ENCODE measurements around the gene GMDS.
A peak's percentile ranks its signal among the peaks of the same experiment; 100 is the strongest.

The GMDS gene

GRCh38 chr6:2240961-2241360 is 4.4 kb downstream of the GMDS start:
- Histone ChIP-seq H3K27ac (ENCODE audit: low read depth, low read length) (no peak overlapping the region), H3K4me1 (ENCODE audit: control insufficient read depth, insufficient read depth, low read length, unreplicated experiment) (peaks cover 27% of the 10 kb centered on the region), H3K79me2 (ENCODE audit: control insufficient read depth, insufficient read depth, low read length, unreplicated experiment) (peaks cover 7% of the 10 kb centered on the region), H3K27me3 (ENCODE audit: insufficient read depth, low read length) (no peaks in the 10 kb centered on the region), H3K36me3 (ENCODE audit: insufficient read depth, low read length) (no peaks in the 10 kb centered on the region), H3K4me3 (ENCODE audit: low read depth, low read length) (no peak overlapping the region), H2AFZ (ENCODE audit: low read length, unreplicated experiment) (no peak overlapping the region)

- peak overlapping the region; percentile 76 for H3K27ac ChIP-seq (ENCODE audit: low read depth, low read length)
- H3K79me2 ChIP-seq (ENCODE audit: control insufficient read depth, insufficient read depth, low read length, unreplicated experiment) = peaks cover 3% of the 10 kb centered on the region
- H3K4me1 ChIP-seq (ENCODE audit: control insufficient read depth, insufficient read depth, low read length, unreplicated experiment) = peaks cover 26% of the 10 kb centered on the region
- H2AFZ ChIP-seq (ENCODE audit: low read length, unreplicated experiment) = no peak overlapping the region
- H3K4me3 ChIP-seq (ENCODE audit: low read depth, low read length) = no peak overlapping the region
- no peaks in the 10 kb centered on the region for H3K27me3 ChIP-seq (ENCODE audit: insufficient read depth, low read length)
- H3K36me3 ChIP-seq (ENCODE audit: insufficient read depth, low read length) = no peaks in the 10 kb centered on the region
These were observed 8.4 kb downstream of the GMDS start for GRCh38 chr6:2237001-2237400.

- Histone ChIP-seq H3K36me3 (ENCODE audit: insufficient read depth, low read length) (no peaks in the 10 kb centered on the region), H3K27ac (ENCODE audit: low read depth, low read length) (peak overlapping the region; percentile 76; the same call in 1 of the 2 replicates), H2AFZ (ENCODE audit: low read length, unreplicated experiment) (no peak overlapping the region), H3K27me3 (ENCODE audit: insufficient read depth, low read length) (no peaks in the 10 kb centered on the region), H3K4me1 (ENCODE audit: control insufficient read depth, insufficient read depth, low read length, unreplicated experiment) (peaks cover 37% of the 10 kb centered on the region), H3K4me3 (ENCODE audit: low read depth, low read length) (no peak overlapping the region), H3K79me2 (ENCODE audit: control insufficient read depth, insufficient read depth, low read length, unreplicated experiment) (peaks cover 3% of the 10 kb centered on the region)
These were observed 9.5 kb downstream of the GMDS start for GRCh38 chr6:2235777-2236495.

GRCh38 chr6:2232445-2232844 is 13.0 kb downstream of the GMDS start:
- no peak overlapping the region for H3K4me3 ChIP-seq (ENCODE audit: low read depth, low read length)

GRCh38 chr6:2231438-2231837 is 14.0 kb downstream of the GMDS start:
- H3K36me3 ChIP-seq (ENCODE audit: insufficient read depth, low read length) = no peaks in the 10 kb centered on the region
- H3K27me3 ChIP-seq (ENCODE audit: insufficient read depth, low read length) = no peaks in the 10 kb centered on the region
- H3K4me3 ChIP-seq (ENCODE audit: low read depth, low read length) = no peak overlapping the region
- no peak overlapping the region for H2AFZ ChIP-seq (ENCODE audit: low read length, unreplicated experiment)
- peaks cover 6% of the 10 kb centered on the region for H3K79me2 ChIP-seq (ENCODE audit: control insufficient read depth, insufficient read depth, low read length, unreplicated experiment)
- H3K4me1 ChIP-seq (ENCODE audit: control insufficient read depth, insufficient read depth, low read length, unreplicated experiment) = peaks cover 25% of the 10 kb centered on the region
- no peak overlapping the region for H3K27ac ChIP-seq (ENCODE audit: low read depth, low read length)

More at GRCh38 chr6:2232445-2232844, 13.0 kb downstream of the GMDS start:
- Histone ChIP-seq H3K36me3 (ENCODE audit: insufficient read depth, low read length) (no peaks in the 10 kb centered on the region), H2AFZ (ENCODE audit: low read length, unreplicated experiment) (no peak overlapping the region), H3K27me3 (ENCODE audit: insufficient read depth, low read length) (no peaks in the 10 kb centered on the region), H3K79me2 (ENCODE audit: control insufficient read depth, insufficient read depth, low read length, unreplicated experiment) (peaks cover 6% of the 10 kb centered on the region), H3K4me1 (ENCODE audit: control insufficient read depth, insufficient read depth, low read length, unreplicated experiment) (peaks cover 33% of the 10 kb centered on the region), H3K27ac (ENCODE audit: low read depth, low read length) (no peak overlapping the region)

- Histone ChIP-seq H2AFZ (ENCODE audit: low read length, unreplicated experiment) (no peak overlapping the region), H3K4me1 (ENCODE audit: control insufficient read depth, insufficient read depth, low read length, unreplicated experiment) (peaks cover 25% of the 10 kb centered on the region), H3K27ac (ENCODE audit: low read depth, low read length) (no peak overlapping the region), H3K79me2 (ENCODE audit: control insufficient read depth, insufficient read depth, low read length, unreplicated experiment) (peaks cover 6% of the 10 kb centered on the region), H3K27me3 (ENCODE audit: insufficient read depth, low read length) (no peaks in the 10 kb centered on the region), H3K4me3 (ENCODE audit: low read depth, low read length) (no peak overlapping the region), H3K36me3 (ENCODE audit: insufficient read depth, low read length) (no peaks in the 10 kb centered on the region)
These were observed 14.6 kb downstream of the GMDS start for GRCh38 chr6:2230659-2231277.

- no peaks in the 10 kb centered on the region for H3K27me3 ChIP-seq (ENCODE audit: insufficient read depth, low read length)
- no peak overlapping the region for H2AFZ ChIP-seq (ENCODE audit: low read length, unreplicated experiment)
- H3K79me2 ChIP-seq (ENCODE audit: control insufficient read depth, insufficient read depth, low read length, unreplicated experiment) = peaks cover 6% of the 10 kb centered on the region
- H3K4me3 ChIP-seq (ENCODE audit: low read depth, low read length) = no peak overlapping the region
- peaks cover 35% of the 10 kb centered on the region for H3K4me1 ChIP-seq (ENCODE audit: control insufficient read depth, insufficient read depth, low read length, unreplicated experiment)
- no peaks in the 10 kb centered on the region for H3K36me3 ChIP-seq (ENCODE audit: insufficient read depth, low read length)
- H3K27ac ChIP-seq (ENCODE audit: low read depth, low read length) = no peak overlapping the region
These were observed 15.7 kb downstream of the GMDS start for GRCh38 chr6:2229742-2230141.

GRCh38 chr6:2229039-2229438 is 16.4 kb downstream of the GMDS start:
- H3K27ac ChIP-seq (ENCODE audit: low read depth, low read length) = no peak overlapping the region
- H3K36me3 ChIP-seq (ENCODE audit: insufficient read depth, low read length) = no peaks in the 10 kb centered on the region
- H3K27me3 ChIP-seq (ENCODE audit: insufficient read depth, low read length) = no peaks in the 10 kb centered on the region
- H3K4me3 ChIP-seq (ENCODE audit: low read depth, low read length) = no peak overlapping the region
- H2AFZ ChIP-seq (ENCODE audit: low read length, unreplicated experiment) = no peak overlapping the region
- peaks cover 38% of the 10 kb centered on the region for H3K4me1 ChIP-seq (ENCODE audit: control insufficient read depth, insufficient read depth, low read length, unreplicated experiment)
- peaks cover 9% of the 10 kb centered on the region for H3K79me2 ChIP-seq (ENCODE audit: control insufficient read depth, insufficient read depth, low read length, unreplicated experiment)

- Histone ChIP-seq H3K4me1 (ENCODE audit: control insufficient read depth, insufficient read depth, low read length, unreplicated experiment) (peaks cover 38% of the 10 kb centered on the region), H3K27me3 (ENCODE audit: insufficient read depth, low read length) (no peaks in the 10 kb centered on the region), H3K79me2 (ENCODE audit: control insufficient read depth, insufficient read depth, low read length, unreplicated experiment) (peaks cover 15% of the 10 kb centered on the region), H3K27ac (ENCODE audit: low read depth, low read length) (no peak overlapping the region), H3K4me3 (ENCODE audit: low read depth, low read length) (no peak overlapping the region), H3K36me3 (ENCODE audit: insufficient read depth, low read length) (no peaks in the 10 kb centered on the region), H2AFZ (ENCODE audit: low read length, unreplicated experiment) (no peak overlapping the region)
These were observed 17.0 kb downstream of the GMDS start for GRCh38 chr6:2228392-2228791.

- no peak overlapping the region for H3K27ac ChIP-seq (ENCODE audit: low read depth, low read length)
- H3K4me1 ChIP-seq (ENCODE audit: control insufficient read depth, insufficient read depth, low read length, unreplicated experiment) = peaks cover 34% of the 10 kb centered on the region
- H3K4me3 ChIP-seq (ENCODE audit: low read depth, low read length) = no peak overlapping the region
- no peaks in the 10 kb centered on the region for H3K36me3 ChIP-seq (ENCODE audit: insufficient read depth, low read length)
- H3K27me3 ChIP-seq (ENCODE audit: insufficient read depth, low read length) = no peaks in the 10 kb centered on the region
- peaks cover 13% of the 10 kb centered on the region for H3K79me2 ChIP-seq (ENCODE audit: control insufficient read depth, insufficient read depth, low read length, unreplicated experiment)
- H2AFZ ChIP-seq (ENCODE audit: low read length, unreplicated experiment) = no peak overlapping the region
These were observed 18.6 kb downstream of the GMDS start for GRCh38 chr6:2226775-2227174.

All from ACC112 (cell line).